Left kidney (tissue), 2 donors: ENCODE results near the gene PAPSS2. TPM values are rescaled to one million over a fixed set of nuclear protein-coding genes. Genes with fewer than 3 reads are reported as not detected.
"Not testable (repeated sequence)": the region's sequence is repeated elsewhere in the genome, so short reads cannot be mapped to it uniquely, and the experiment has no call there.

Source experiments
- DNase-seq: peaks from one replicate; pipeline ENCODE4 v3.0.0-alpha.2; 2013
- polyA plus RNA-seq: library from polyadenylated mRNA; unstranded; fragments of 120-200 nt; gene quantifications from one replicate; pipeline ENCODE4 v1.2.1, GENCODE V29; 2013; ENCODE audit not compliant: insufficient read length

Gene PAPSS2
- polyA plus RNA-seq, 1 donor: 37.2 TPM

- no peak for DNase-seq
Measured at GRCh38 chr10:87703771-87704170, 44.1 kb downstream of the PAPSS2 start.

GRCh38 chr10:87705339-87705738 is 45.7 kb downstream of the PAPSS2 start:
- DNase-seq: no peak

- DNase-seq: no peak
Measured at GRCh38 chr10:87706731-87707130, 47.1 kb downstream of the PAPSS2 start.

- no peak for DNase-seq
Measured at GRCh38 chr10:87707254-87707653, 47.6 kb downstream of the PAPSS2 start.

- DNase-seq: no peak
Measured at GRCh38 chr10:87712913-87713616, 53.4 kb downstream of the PAPSS2 start.

GRCh38 chr10:87713707-87714106 is 54.0 kb downstream of the PAPSS2 start:
- DNase-seq: no peak

- no peak for DNase-seq
Measured at GRCh38 chr10:87715552-87716347, 56.1 kb downstream of the PAPSS2 start.

- no peak for DNase-seq
Measured at GRCh38 chr10:87716348-87716670, 56.6 kb downstream of the PAPSS2 start.

GRCh38 chr10:87720665-87721064 is 61.0 kb downstream of the PAPSS2 start:
- DNase-seq: no peak

- no peak for DNase-seq
Measured at GRCh38 chr10:87721781-87722180, 62.1 kb downstream of the PAPSS2 start.

GRCh38 chr10:87722716-87723115 is 63.0 kb downstream of the PAPSS2 start:
- DNase-seq: no peak

- peak; percentile 12 for DNase-seq
Measured at GRCh38 chr10:87723500-87723899, 63.8 kb downstream of the PAPSS2 start.

GRCh38 chr10:87724789-87725188 is 65.1 kb downstream of the PAPSS2 start:
- DNase-seq: no peak

- DNase-seq: no peak
Measured at GRCh38 chr10:87729940-87730339, 70.3 kb downstream of the PAPSS2 start.

GRCh38 chr10:87733081-87733480 is 73.4 kb downstream of the PAPSS2 start:
- DNase-seq: no peak

GRCh38 chr10:87734987-87735827 is 75.5 kb downstream of the PAPSS2 start:
- peak; percentile 34 for DNase-seq

GRCh38 chr10:87738253-87738652 is 78.6 kb downstream of the PAPSS2 start:
- not testable (repeated sequence) for DNase-seq

- no peak for DNase-seq
Measured at GRCh38 chr10:87739703-87740102, 80.0 kb downstream of the PAPSS2 start.

- DNase-seq: no peak
Measured at GRCh38 chr10:87740254-87740655, 80.6 kb downstream of the PAPSS2 start.

GRCh38 chr10:87742992-87743610 is 83.4 kb downstream of the PAPSS2 start:
- DNase-seq: not testable (repeated sequence)

GRCh38 chr10:87744606-87745005 is 84.9 kb downstream of the PAPSS2 start:
- DNase-seq: no peak

- no peak for DNase-seq
Measured at GRCh38 chr10:87746911-87747310, 87.2 kb downstream of the PAPSS2 start.
